Common myeloid progenitor, CD34-positive (primary cell): ENCODE results near the gene VTI1A.

Experiments used
- CTCF ChIA-PET: fragments of 350-600 bp; sonication (Branson Sonifier 250); formaldehyde crosslinking; loops from one replicate; lab custom pipeline; 2021; ENCODE audit warnings: antibody characterized with exemption; lab: Charles Lee
- POLR2A ChIA-PET: fragments of 350-600 bp; sonication (Branson Sonifier 250); formaldehyde crosslinking; loops from one replicate; lab custom pipeline; 2021; ENCODE audit warnings: antibody characterized with exemption; lab: Charles Lee
- DNase-seq, 3 donors: peaks; one replicate each; pipeline versions ENCODE4 v3.0.0 to v3.0.0-alpha.2; 2013
- H3K27ac ChIP-seq, 2 experiments: 1 replicate in 1 of 2; 2 replicates in 1 of 2; pipeline ENCODE4 v1.7.0; 2013; ENCODE audit warnings: inconsistent platforms in 2 of 2, low read length in 2 of 2, mild to moderate bottlenecking in 2 of 2, low read depth in 1 of 2, moderate library complexity in 1 of 2; ENCODE audit not compliant: severe bottlenecking in 2 of 2, insufficient read depth in 1 of 2, poor library complexity in 1 of 2
- H3K27me3 ChIP-seq, 5 experiments: replicated peaks in 2 of 5; 1 replicate in 3 of 5; 2 replicates in 2 of 5; pipeline versions ENCODE4 v1.6.1 to v1.7.0; 2013; ENCODE audit warnings: low read length in 4 of 5, mild to moderate bottlenecking in 2 of 5, moderate library complexity in 2 of 5, inconsistent platforms in 1 of 5; ENCODE audit not compliant: insufficient read depth in 5 of 5, control insufficient read depth in 4 of 5
- H3K36me3 ChIP-seq, 4 experiments: 1 replicate in 2 of 4; 2 replicates in 2 of 4; pipeline versions ENCODE4 v1.6.1 to v1.7.0; 2013; ENCODE audit warnings: low read length in 3 of 4, control low read depth in 1 of 4, mild to moderate bottlenecking in 1 of 4; ENCODE audit not compliant: control insufficient read depth in 4 of 4, insufficient read depth in 4 of 4
- H3K4me1 ChIP-seq, 4 experiments: 1 replicate in 3 of 4; 2 replicates in 1 of 4; pipeline versions ENCODE4 v1.6.1 to v1.7.1; 2013; ENCODE audit warnings: low read length in 3 of 4, mild to moderate bottlenecking in 3 of 4, control low read depth in 1 of 4, inconsistent platforms in 1 of 4, moderate library complexity in 1 of 4; ENCODE audit not compliant: control insufficient read depth in 4 of 4, insufficient read depth in 4 of 4; ENCODE audit errors: control extremely low read depth in 1 of 4
- H3K4me3 ChIP-seq, 7 experiments: 1 replicate in 4 of 7; 2 replicates in 3 of 7; pipeline versions ENCODE4 v1.5.1 to v1.7.0; 2013; ENCODE audit warnings: mild to moderate bottlenecking in 7 of 7, low read length in 6 of 7, moderate library complexity in 6 of 7, inconsistent platforms in 2 of 7, low read depth in 2 of 7, control low read depth in 1 of 7; ENCODE audit not compliant: insufficient read depth in 4 of 7, control insufficient read depth in 1 of 7; ENCODE audit errors: extremely low read depth in 1 of 7
- H3K9me3 ChIP-seq, 5 experiments: 1 replicate in 4 of 5; 2 replicates in 1 of 5; pipeline versions ENCODE4 v1.6.1 to v1.7.1; 2013; ENCODE audit warnings: low read length in 4 of 5, mild to moderate bottlenecking in 2 of 5, inconsistent platforms in 1 of 5, low read depth in 1 of 5, moderate library complexity in 1 of 5; ENCODE audit not compliant: control insufficient read depth in 4 of 5, insufficient read depth in 2 of 5; ENCODE audit errors: control extremely low read depth in 1 of 5
- whole genome bisulfite sequencing: methylation state at CpG from one replicate; pipeline ENCODE4 v1.1.5; 2013; ENCODE audit not compliant: insufficient coverage; 5-methylcytosine and 5-hydroxymethylcytosine counted together

The VTI1A gene

DNA sequence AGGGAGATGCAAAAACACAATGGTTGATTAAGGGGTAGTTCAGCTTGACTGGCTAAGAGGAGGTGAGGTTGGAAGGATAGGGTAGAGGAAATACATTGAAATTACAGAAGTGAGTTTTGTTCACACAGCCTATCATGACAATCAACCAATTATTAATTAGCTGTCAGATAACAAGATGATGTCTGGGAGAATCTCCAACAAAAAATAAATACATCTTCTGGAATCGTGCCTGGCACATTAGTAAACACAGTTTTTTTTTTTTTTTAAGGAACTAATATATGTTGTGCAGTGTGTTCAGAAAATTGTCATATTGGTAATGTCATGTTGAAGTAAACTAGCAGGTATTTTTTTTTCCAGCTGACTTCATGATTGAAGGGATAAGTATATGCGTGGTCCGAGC lies 171.8 kb downstream of the VTI1A start:
- Histone ChIP-seq H3K4me3 (no peak overlapping the region), H3K36me3 (peaks cover 0 to 2% (median 0%) of the 10 kb centered on the region in 4 experiments), H3K27ac (no peak overlapping the region), H3K4me1 (no peaks in the 10 kb centered on the region), H3K27me3 (no peaks in the 10 kb centered on the region), H3K9me3 (peaks cover 0 to 12% (median 0%) of the 10 kb centered on the region in 5 experiments)
- CTCF ChIA-PET = no interaction called here
- 100% methylated on average over 3 of the region's 3 CpGs for WGBS
- DNase-seq = no peak
- POLR2A ChIA-PET = no interaction called here

- CTCF ChIA-PET = no interaction called here
- no peaks in the 10 kb centered on the region for H3K4me1 ChIP-seq
- H3K36me3 ChIP-seq = peaks cover 0 to 2% (median 0%) of the 10 kb centered on the region in 4 experiments
- H3K27ac ChIP-seq = no peak overlapping the region
- no peaks in the 10 kb centered on the region for H3K27me3 ChIP-seq
- POLR2A ChIA-PET = interaction anchor here (0.6 kb wide), 1 partner anchor 1130 kb away, joined by 6 read pairs; no protein-coding TSS in a partner anchor
- H3K4me3 ChIP-seq = no peak overlapping the region
- no peak for DNase-seq
- peaks cover 0 to 12% (median 0%) of the 10 kb centered on the region in 5 experiments for H3K9me3 ChIP-seq
- 91% methylated on average over 3 of the region's 4 CpGs for WGBS
Measured at GRCh38 chr10:112619556-112619955, 172.5 kb downstream of the VTI1A start.

DNA sequence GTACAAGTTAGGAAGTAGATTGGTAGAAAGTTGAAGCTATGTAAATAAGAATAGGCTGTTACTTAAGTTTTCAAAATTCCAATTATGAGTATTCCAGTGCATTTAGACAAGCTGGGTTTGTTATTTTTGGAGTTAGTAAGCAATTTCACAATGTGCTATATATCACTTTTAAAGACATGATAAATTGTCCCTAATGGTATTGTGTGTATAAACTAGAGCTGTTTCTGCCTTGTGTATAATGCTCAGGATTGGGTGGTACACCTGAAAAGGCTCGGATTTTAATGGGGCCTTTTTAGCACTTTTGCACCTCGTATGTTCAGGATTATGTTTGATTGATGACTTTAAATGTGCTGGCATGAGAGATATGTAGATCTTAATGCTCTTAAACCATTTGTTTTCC lies 175.8 kb downstream of the VTI1A start:
- POLR2A ChIA-PET = interaction anchor here (0.6 to 0.7 kb wide), 2 partner anchors 13 to 49 kb away, joined by 3 read pairs; no protein-coding TSS in a partner anchor
- no CpG with 5 or more reads among the region's 2 CpGs for WGBS

GRCh38 chr10:112624546-112625048 lies 177.6 kb downstream of the VTI1A start:
- Histone ChIP-seq H3K27ac (no peak overlapping the region), H3K4me3 (no peak overlapping the region), H3K36me3 (peaks cover 0 to 2% (median 0%) of the 10 kb centered on the region in 4 experiments), H3K9me3 (no peaks in the 10 kb centered on the region), H3K4me1 (no peaks in the 10 kb centered on the region), H3K27me3 (no peaks in the 10 kb centered on the region)
- POLR2A ChIA-PET = no interaction called here
- CTCF ChIA-PET = no interaction called here
- 100% methylated on average over 4 of the region's 7 CpGs for WGBS
- no peak for DNase-seq

More for the DNA sequence above, 175.8 kb downstream of the VTI1A start:
- H3K9me3 ChIP-seq = no peaks in the 10 kb centered on the region
- no peak for DNase-seq
- CTCF ChIA-PET = no interaction called here
- H3K36me3 ChIP-seq = peaks cover 0 to 2% (median 0%) of the 10 kb centered on the region in 4 experiments
- no peaks in the 10 kb centered on the region for H3K4me1 ChIP-seq
- no peak overlapping the region for H3K27ac ChIP-seq
- no peaks in the 10 kb centered on the region for H3K27me3 ChIP-seq
- H3K4me3 ChIP-seq = no peak overlapping the region

DNA sequence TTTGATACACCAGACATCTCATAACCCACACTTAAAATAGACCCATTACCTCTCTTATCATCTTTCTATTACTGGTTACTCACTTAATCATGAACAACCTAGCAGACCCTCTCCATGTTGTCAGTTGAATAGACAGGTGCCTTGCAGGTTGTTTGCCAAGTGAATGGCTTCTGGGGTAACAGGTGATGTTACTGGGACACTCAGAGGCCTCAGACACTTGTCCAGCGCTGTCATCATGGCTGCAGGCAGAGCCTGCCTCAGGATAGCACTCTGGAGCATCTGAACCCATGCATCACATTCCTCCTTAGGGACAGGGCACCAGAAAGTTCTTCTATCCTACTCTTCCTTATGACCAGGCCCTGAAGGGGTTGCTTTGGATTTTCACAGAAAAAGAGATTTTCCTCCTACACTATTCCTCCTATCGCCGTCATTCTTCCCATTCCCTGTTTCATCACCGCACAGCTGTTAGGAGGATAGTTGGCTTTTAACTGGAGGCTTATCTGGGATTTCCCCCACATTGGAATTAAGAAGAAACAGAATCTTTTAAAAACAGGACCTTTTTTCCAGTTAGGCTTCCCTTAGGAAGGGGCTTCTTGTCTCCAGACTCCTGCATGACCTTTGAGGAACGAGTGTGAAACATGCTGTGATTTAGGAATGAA lies 182.1 kb downstream of the VTI1A start:
- POLR2A ChIA-PET = no interaction called here
- Histone ChIP-seq H3K9me3 (no peaks in the 10 kb centered on the region), H3K4me3 (no peak overlapping the region), H3K27ac (no peak overlapping the region), H3K27me3 (no peaks in the 10 kb centered on the region), H3K4me1 (peaks cover 0 to 1% (median under 1%) of the 10 kb centered on the region in 4 experiments), H3K36me3 (peaks cover 0 to 3% (median 0%) of the 10 kb centered on the region in 4 experiments)
- 100% methylated on average over 1 of the region's 5 CpGs for WGBS
- DNase-seq = no peak
- CTCF ChIA-PET = no interaction called here

DNA sequence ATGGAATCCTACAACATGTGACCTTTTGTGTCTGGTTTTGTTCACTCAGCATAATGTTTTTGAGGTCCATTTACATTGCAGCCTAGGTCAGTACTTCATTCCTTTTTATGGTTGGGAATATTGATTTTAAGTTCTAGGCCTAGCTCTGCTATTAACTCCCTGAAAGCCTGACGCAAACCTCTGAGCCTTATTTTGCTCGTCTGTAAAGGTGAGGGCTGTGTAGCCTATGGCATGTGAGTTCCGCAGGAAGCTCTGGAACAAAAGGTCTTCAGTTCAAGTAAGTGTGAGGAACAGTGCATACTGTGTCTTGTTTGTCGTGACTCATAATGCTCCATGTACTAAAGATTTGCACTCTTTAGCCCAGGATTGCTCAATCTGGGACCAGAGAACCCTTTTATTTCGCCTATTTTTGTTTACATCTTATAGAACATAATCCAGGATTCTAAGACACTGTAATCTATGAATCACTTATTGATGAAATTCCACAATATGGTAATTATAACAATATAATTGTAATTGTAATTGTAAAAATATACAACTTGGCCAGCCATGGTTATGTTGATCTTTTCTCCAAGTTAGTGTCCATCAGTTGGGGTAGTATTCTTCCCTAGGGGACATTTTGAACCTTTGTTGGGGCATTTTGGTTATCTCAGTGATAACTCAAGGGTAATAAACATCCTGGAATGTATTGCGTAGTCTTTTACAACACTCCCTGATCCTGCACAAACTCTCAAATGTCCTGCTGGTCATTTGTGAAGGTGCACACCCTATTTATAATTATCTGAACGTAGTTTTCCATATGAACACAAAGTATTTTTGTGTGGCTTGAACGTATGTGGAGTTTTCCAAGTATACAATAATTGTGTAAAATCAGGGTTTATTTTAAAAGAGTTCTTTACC lies 184.7 kb downstream of the VTI1A start:
- no peak overlapping the region for H3K27ac ChIP-seq
- no peaks in the 10 kb centered on the region for H3K27me3 ChIP-seq
- CTCF ChIA-PET = no interaction called here
- 100% methylated on average over 4 of the region's 8 CpGs for WGBS
- DNase-seq = no peak
- H3K4me1 ChIP-seq = peaks cover 0 to 5% (median 2%) of the 10 kb centered on the region in 4 experiments
- H3K36me3 ChIP-seq = peaks cover 0 to 3% (median 0%) of the 10 kb centered on the region in 4 experiments
- no peak overlapping the region for H3K4me3 ChIP-seq
- no peaks in the 10 kb centered on the region for H3K9me3 ChIP-seq
- POLR2A ChIA-PET = no interaction called here
